ENCODE data around the gene CERS1.
A peak's percentile ranks its signal among the peaks of the same experiment; 100 is the strongest.

Gene CERS1

DNA sequence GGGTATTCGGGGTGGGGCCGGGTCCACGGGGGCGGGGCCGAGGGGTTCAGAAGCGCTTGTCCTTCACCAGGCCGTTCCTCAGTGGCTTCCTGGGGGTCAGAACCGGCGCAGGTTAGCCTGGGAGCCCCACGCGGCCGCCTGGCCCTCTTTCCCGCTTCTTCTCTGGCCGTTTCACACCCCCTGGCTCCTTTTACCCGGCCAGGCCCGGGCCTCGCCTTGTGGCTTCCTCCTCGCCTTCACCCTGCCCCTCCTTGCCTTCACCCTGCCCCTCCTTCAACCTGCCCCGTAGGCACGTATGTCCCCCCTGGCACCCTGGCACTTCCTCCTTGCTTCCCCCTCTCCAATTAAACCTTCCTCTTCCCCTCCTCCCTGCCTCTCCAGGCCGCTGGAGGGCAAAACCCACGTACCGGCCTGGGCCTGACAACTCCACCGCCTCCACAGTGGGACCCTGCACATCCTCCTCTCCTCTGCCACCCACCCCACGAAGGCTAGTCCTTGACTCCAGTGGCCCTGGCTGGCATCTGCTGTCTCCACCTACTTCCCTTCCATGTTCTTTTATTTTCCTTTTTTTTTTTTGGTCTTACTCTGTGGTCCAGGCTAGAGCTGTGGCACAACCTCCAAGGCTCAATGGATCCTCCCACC is 25.3 kb downstream of the CERS1 start:
- DNase-seq: no peak

DNA sequence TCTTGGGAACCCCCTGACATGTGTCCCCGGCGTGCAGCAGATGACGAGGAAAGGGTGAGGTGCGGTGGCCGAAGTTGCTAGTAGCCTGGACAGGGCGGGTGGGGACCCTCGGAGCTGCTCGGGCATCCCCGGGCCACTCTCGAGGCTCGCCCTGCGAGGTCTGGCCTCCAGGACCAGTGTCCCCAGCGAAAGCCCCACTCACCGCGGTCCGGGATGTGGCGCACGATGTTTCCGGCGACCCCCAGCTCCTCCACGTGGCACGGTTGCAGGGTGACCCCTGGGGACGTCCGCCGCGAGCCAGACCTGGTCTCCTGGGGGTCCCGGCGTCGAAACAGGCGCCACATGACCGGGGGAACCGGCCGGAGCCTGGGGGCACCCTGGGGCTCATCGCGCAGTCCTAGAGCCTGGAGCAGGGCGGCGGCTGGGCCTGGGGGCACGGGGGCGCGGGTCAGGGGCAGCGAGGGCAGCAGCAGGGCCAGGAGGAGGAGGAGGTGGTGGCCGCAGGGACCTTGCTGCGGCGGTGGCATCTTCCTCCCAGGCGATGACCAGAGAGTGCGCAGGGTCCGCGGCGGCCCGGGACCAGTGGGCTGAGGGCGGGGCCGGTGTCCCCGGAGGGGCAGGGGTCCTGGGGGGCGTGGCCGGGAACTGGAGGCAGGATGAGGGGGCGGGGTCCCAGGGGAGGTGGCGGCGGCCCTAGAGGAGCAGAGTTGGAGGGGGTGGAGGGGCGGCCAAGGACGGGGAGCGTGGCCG is 26.0 kb downstream of the CERS1 start:
- DNase-seq: no peak

GRCh38 chr19:18869023-18869618 is 26.8 kb downstream of the CERS1 start:
- DNase-seq: no peak

- no peak for DNase-seq
These were observed 27.5 kb downstream of the CERS1 start for GRCh38 chr19:18868380-18869022.

GRCh38 chr19:18867751-18868150 is 28.2 kb downstream of the CERS1 start:
- DNase-seq: no peak

DNA sequence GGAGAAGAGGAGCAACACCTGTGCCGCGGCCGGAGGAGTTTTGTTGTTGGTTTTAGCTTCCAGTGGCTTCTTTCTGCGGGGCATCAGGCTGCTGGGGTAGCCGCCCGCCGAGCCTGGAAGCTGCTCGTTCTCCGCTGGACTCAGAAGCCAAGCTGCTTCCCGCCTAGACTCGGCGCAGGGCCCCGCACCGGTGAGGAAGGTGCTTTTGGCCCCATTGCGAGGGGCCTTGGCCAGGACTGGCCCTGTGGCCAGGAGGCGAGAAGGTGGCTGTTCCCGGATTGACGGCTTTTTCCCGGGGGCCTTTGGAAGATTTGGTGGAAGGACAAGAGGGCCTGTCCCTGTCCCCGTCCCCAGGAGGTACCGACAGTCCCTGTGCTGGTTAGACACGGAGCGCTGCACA is 28.8 kb downstream of the CERS1 start:
- DNase-seq: no peak

GRCh38 chr19:18866800-18867123 is 29.2 kb downstream of the CERS1 start:
- DNase-seq: no peak

GRCh38 chr19:18865973-18866799 is 29.8 kb downstream of the CERS1 start:
- DNase-seq: peak; percentile 62

GRCh38 chr19:18865106-18865972 is 30.6 kb downstream of the CERS1 start:
- DNase-seq: no peak

- DNase-seq: no peak
These were observed 32.1 kb downstream of the CERS1 start for GRCh38 chr19:18863843-18864362.

- no peak for DNase-seq
These were observed 32.7 kb downstream of the CERS1 start for GRCh38 chr19:18862976-18863842.

DNA sequence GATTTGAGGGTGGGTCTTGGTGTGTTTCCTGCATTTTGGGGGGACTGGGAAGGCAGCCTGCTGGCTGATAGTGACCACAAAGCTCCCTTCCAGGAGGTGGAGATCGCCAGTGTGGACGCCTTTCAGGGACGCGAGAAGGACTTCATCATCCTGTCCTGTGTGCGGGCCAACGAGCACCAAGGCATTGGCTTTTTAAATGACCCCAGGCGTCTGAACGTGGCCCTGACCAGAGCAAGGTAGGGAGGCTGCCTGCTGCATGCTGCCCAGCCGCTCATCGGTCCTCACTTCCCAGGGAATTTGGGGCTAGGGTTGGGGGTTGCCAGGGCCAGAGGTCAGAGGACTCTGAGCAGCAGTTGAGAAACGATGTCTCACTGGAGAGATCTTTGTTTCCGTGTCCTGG is 34.0 kb downstream of the CERS1 start:
- DNase-seq: no peak

DNA sequence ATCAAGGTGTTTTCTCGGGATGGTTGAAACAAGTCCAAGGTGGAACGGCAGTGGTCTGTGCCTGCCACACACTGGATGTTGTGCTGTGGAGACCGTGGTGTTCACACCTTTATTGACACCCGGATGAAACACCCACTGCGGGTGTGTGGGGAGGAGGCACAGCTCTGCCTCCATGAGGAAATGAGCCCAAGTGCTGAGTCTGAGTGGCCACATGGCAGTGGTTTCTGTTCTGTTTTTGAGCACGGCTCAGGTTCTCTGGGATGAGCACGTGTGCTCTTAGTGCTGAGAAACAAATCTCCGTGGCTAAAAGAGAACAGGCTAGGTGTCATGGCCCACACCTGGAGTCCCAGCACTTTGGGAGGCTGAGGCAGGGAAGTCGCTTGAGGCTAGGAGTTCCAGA is 34.7 kb downstream of the CERS1 start:
- no peak for DNase-seq

DNA sequence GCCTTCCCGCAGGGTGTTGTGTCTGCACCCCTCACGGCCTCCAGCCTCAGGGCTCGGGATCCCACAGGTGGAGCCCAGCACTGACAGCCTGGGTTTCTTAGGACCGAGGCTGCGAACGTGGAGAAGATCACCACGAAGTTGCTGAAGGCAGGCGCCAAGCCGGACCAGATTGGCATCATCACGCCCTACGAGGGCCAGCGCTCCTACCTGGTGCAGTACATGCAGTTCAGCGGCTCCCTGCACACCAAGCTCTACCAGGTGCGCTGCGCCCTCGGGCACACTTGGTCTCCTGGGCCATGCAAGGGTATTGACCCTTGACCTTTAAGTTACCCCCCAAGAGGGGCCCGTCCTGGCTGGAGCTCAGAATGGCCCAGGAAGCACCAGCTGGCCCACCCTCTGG is 35.2 kb downstream of the CERS1 start:
- DNase-seq: no peak

DNA sequence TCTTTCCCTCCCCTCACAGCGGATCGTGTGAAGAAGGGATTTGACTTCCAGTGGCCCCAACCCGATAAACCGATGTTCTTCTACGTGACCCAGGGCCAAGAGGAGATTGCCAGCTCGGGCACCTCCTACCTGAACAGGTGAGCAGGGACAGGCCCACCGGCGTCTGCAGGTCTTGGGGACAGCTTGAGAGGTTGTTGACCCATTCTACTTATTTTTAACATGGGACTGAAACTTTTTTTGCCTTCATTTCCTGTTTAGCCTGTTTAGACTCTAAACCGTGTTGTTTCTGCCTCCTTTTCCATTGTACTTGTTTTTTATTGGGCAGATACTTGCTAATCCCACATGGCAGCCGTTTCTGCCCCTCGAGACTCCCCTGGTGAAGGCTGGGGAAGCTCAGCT is 35.7 kb downstream of the CERS1 start:
- DNase-seq: no peak

DNA sequence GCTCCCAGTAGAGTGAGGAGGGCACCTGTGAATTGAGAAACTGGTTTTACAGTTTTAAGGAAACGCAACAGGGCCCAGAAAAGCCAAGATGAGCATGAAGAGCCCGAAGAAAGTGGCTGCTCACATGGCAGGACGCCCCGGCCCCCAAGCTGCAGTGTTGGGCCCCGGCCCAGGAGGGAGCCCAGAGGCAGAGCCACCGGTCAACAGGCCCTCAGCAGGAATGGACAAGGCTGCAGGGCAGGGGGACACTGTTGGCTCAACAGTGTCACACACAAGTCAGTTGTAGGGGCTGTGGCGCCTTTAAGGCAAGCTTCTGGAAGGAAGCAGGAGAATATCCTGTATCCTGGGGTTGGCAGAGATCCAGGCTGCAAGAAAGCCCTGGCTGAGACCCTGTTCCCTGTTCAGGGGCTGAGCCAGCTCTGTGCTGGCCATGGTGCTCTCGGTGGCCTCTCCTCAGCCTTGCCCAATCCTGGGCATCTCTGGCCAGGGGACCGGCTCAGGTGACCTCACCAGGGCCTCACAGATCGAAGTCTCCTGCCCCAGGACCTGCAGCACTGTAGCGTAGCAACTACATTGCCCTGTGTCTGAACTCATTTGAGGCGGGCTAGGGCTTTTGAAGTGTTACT is 36.2 kb downstream of the CERS1 start:
- DNase-seq: no peak

- no peak for DNase-seq
These were observed 36.9 kb downstream of the CERS1 start for GRCh38 chr19:18858906-18859646.

DNA sequence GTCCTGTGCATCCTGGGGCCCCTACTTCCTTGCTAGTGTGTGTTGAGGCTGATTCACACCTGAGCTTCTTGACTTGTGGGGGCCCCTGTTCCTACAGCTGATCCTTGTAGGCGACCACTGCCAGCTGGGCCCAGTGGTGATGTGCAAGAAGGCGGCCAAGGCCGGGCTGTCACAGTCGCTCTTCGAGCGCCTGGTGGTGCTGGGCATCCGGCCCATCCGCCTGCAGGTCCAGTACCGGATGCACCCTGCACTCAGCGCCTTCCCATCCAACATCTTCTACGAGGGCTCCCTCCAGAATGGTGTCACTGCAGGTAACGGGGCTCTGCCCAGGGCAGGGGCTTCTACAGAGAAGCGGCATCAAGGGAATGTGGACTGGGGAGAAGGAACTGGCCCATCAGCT is 38.7 kb downstream of the CERS1 start:
- no peak for DNase-seq

- DNase-seq: no peak
These were observed 39.4 kb downstream of the CERS1 start for GRCh38 chr19:18856385-18857126.
